Breast epithelium (tissue), 4 donors: ENCODE data around the gene CALHM6. TPM values are rescaled to one million over a fixed set of nuclear protein-coding genes. Genes with fewer than 3 reads are reported as not detected.

Source experiments
- DNase-seq, 2 donors: peaks; one replicate each; pipeline ENCODE4 v3.0.0-alpha.2; 2019; ENCODE audit warnings: low spot score in 2 of 2
- H3K27ac ChIP-seq, 2 donors: fragments of 200-600 bp; sonication (generic) in 1 of 2; one replicate each; pipeline ENCODE4 v1.5.1; 2016 to 2019; ENCODE audit warnings: mild to moderate bottlenecking in 1 of 2
- H3K27me3 ChIP-seq, 2 donors: fragments of 200-600 bp; sonication (generic) in 1 of 2; one replicate each; pipeline versions ENCODE4 v1.5.1 to v1.6.0; 2017 to 2019; ENCODE audit warnings: control low read depth in 1 of 2, mild to moderate bottlenecking in 1 of 2
- H3K36me3 ChIP-seq: fragments of 200-600 bp; one replicate; pipeline ENCODE4 v1.5.1; 2019
- H3K4me1 ChIP-seq, 2 donors: fragments of 200-600 bp; sonication (generic); one replicate each; pipeline ENCODE4 v1.5.1; 2016 to 2019; ENCODE audit warnings: control low read depth in 1 of 2
- H3K4me3 ChIP-seq, 3 donors: fragments of 200-600 bp; sonication (generic); 1 replicate in 2 of 3; 2 replicates in 1 of 3; pipeline ENCODE4 v1.5.1; 2016 to 2019; ENCODE audit warnings: mild to moderate bottlenecking in 3 of 3, moderate library complexity in 2 of 3
- H3K9me3 ChIP-seq, 2 donors: fragments of 200-600 bp; sonication (generic) in 1 of 2; one replicate each; pipeline ENCODE4 v1.5.1; 2016 to 2019; ENCODE audit warnings: control low read depth in 1 of 2
- CTCF ChIP-seq, 3 donors: fragments of 450-650 bp; IDR thresholded peaks; one replicate each; pipeline ENCODE4 v1.5.1; 2016 to 2017; ENCODE audit warnings: antibody characterized with exemption in 3 of 3, mild to moderate bottlenecking in 3 of 3, moderate library complexity in 3 of 3
- POLR2A ChIP-seq: fragments of 450-650 bp; IDR thresholded peaks from one replicate; pipeline ENCODE4 v1.6.1; 2016; ENCODE audit warnings: antibody characterized with exemption, mild to moderate bottlenecking, moderate library complexity
- POLR2AphosphoS5 ChIP-seq, 3 donors: sonication (generic); formaldehyde crosslinking; IDR thresholded peaks; one replicate each; pipeline ENCODE4 v1.6.1; 2017; ENCODE audit warnings: antibody characterized with exemption in 3 of 3
- intact Hi-C: fragments of 100-400 bp; cut with DNase I; formaldehyde crosslinking; loops from one replicate; pipeline ENCODE4 v1.15.1; 2023; ENCODE audit warnings: low total_unique reads
- total RNA-seq, 3 donors: library from RNA; depleted of rRNA; stranded (reverse); fragments of >200 nt; gene quantifications; one replicate each; pipeline ENCODE4 v1.1.0, GENCODE V29; 2016

CALHM6 gene
- total RNA-seq, 3 donors from 2014 or later = 2.3 to 9.1 (median 8.3) TPM

GRCh38 chr6:116450185-116450710, 10.9 kb upstream of the CALHM6 start:
- Histone ChIP-seq H3K4me1 (peaks cover 0 to 2% of the 10 kb centered on the region in 2 donors), H3K36me3 (no peaks in the 10 kb centered on the region), H3K9me3 (no peaks in the 10 kb centered on the region), H3K27me3 (no peaks in the 10 kb centered on the region), H3K27ac (no peak overlapping the region), H3K4me3 (no peak overlapping the region)
- DNase-seq = no peak
- TF ChIP-seq POLR2A (no peak), CTCF (IDR thresholded peaks at IDR 0.05) (no peak), POLR2AphosphoS5 (IDR thresholded peaks at IDR 0.05) (no peak)
- intact Hi-C loops = no loop called here

DNA sequence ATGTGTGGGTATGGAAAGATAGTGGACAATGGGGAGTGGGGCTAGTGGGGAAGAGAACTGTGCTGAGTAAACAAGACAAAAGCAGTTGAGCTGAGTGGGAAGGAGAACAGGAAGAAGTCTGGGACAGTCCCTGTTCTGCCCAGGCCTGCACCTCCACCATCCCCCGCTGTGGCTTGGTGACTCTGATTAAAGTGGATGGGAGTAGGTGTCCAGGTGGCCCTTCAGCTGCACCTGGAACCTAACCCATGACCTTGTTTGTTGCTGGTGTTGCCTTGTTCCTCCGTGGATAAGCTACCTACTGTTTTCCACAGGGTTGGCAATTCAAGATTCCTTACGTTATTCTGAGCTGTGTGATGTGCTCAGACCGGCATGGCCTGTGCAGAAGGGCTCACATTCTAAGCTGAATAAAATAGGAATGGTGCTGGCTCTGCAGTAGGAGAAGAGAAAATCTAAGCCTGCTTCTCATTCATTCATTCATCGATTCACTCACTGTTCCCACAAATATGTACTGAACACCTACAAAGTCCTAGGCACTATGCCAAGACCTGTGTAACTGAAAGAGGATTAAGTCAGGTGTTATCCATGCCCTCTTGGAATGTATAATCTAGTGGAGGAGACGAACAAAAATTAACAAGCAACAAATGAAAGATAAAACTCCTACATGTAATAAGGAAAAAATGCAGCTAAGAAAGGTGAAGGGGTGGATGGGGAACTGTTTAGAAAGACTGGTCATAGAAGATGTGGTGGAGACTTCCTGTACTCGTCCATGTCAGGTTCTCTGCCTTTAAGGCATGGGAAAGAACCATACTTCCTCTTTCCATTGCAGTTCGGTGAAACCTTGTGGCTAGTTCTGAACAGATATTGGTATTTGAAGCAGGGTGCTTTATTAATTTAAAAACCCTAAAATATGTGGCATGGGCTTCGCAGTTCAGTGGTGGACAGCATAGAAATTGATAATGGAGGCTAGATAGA, 10.1 kb upstream of the CALHM6 start:
- TF ChIP-seq POLR2A = no peak
- TF ChIP-seq POLR2AphosphoS5 (IDR thresholded peaks at IDR 0.05) = no peak
- TF ChIP-seq CTCF (IDR thresholded peaks at IDR 0.05) = no peak
- H3K4me1 ChIP-seq = peaks cover 0 to 2% of the 10 kb centered on the region in 2 donors
- no peaks in the 10 kb centered on the region for H3K36me3 ChIP-seq
- no peaks in the 10 kb centered on the region for H3K9me3 ChIP-seq
- no peak overlapping the region for H3K4me3 ChIP-seq
- no peaks in the 10 kb centered on the region for H3K27me3 ChIP-seq
- no peak overlapping the region for H3K27ac ChIP-seq
- no peak for DNase-seq
- intact Hi-C loops = no loop called here

DNA sequence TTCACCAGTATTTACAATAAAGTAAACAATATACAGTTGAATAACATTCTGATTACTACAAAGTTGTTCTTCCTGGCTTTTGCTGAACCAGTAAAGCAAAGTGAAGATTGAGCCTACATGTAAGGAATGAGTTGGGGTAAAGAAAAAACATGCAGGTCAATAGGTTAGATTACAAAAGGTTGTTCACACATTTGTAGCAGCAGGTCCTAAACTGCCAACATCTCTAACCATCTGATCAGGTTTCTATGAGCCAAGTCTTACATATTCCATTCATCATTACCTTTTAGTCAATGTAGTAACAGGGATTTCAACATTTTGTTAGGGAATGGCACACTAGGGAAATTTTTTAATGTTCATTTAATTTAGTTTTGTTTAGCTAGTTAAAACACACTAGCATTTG, 9.3 kb upstream of the CALHM6 start:
- H3K9me3 ChIP-seq = no peaks in the 10 kb centered on the region
- no peaks in the 10 kb centered on the region for H3K36me3 ChIP-seq
- no peak for DNase-seq
- no peak overlapping the region for H3K27ac ChIP-seq
- TF ChIP-seq POLR2A = no peak
- no peak for TF ChIP-seq CTCF (IDR thresholded peaks at IDR 0.05)
- no peak for TF ChIP-seq POLR2AphosphoS5 (IDR thresholded peaks at IDR 0.05)
- H3K4me3 ChIP-seq = no peak overlapping the region
- intact Hi-C loops = no loop called here
- H3K4me1 ChIP-seq = peaks cover 0 to 2% of the 10 kb centered on the region in 2 donors
- no peaks in the 10 kb centered on the region for H3K27me3 ChIP-seq

GRCh38 chr6:116452531-116452930, 8.6 kb upstream of the CALHM6 start:
- Histone ChIP-seq H3K4me1 (peaks cover 0 to 2% of the 10 kb centered on the region in 2 donors), H3K27me3 (no peaks in the 10 kb centered on the region), H3K4me3 (no peak overlapping the region), H3K36me3 (no peaks in the 10 kb centered on the region), H3K9me3 (no peaks in the 10 kb centered on the region), H3K27ac (no peak overlapping the region)
- intact Hi-C loops = no loop called here
- TF ChIP-seq POLR2AphosphoS5 (IDR thresholded peaks at IDR 0.05) = no peak
- no peak for TF ChIP-seq POLR2A
- no peak for TF ChIP-seq CTCF (IDR thresholded peaks at IDR 0.05)
- no peak for DNase-seq

GRCh38 chr6:116456106-116456505, 5.1 kb upstream of the CALHM6 start:
- Histone ChIP-seq H3K4me1 (no peaks in the 10 kb centered on the region), H3K4me3 (no peak overlapping the region), H3K36me3 (no peaks in the 10 kb centered on the region), H3K9me3 (no peaks in the 10 kb centered on the region), H3K27me3 (no peaks in the 10 kb centered on the region), H3K27ac (no peak overlapping the region)
- no peak for TF ChIP-seq POLR2AphosphoS5 (IDR thresholded peaks at IDR 0.05)
- TF ChIP-seq CTCF (IDR thresholded peaks at IDR 0.05) = no peak
- TF ChIP-seq POLR2A = no peak
- intact Hi-C loops = no loop called here
- DNase-seq = no peak
